Measurements from ENCODE around the gene STARD3NL.

- TF ChIP-seq ZFP3 (CRISPR knock-in tag; IDR thresholded peaks at IDR 0.05) (no peak), PPARA (CRISPR knock-in tag; IDR thresholded peaks at IDR 0.05; ENCODE audit: borderline replicate concordance) (no peak), CSDC2 (CRISPR knock-in tag; IDR thresholded peaks at IDR 0.05) (no peak), CSRNP3 (CRISPR knock-in tag; IDR thresholded peaks at IDR 0.05) (no peak), ISL1 (CRISPR knock-in tag; IDR thresholded peaks at IDR 0.05) (no peak), BACH2 (CRISPR knock-in tag; IDR thresholded peaks at IDR 0.05; ENCODE audit: borderline replicate concordance) (no peak), TOX (CRISPR knock-in tag; IDR thresholded peaks at IDR 0.05; ENCODE audit: borderline replicate concordance) (no peak), ZFP30 (CRISPR knock-in tag; IDR thresholded peaks at IDR 0.05) (no peak)
- TF ChIP-seq, protein P1, sequence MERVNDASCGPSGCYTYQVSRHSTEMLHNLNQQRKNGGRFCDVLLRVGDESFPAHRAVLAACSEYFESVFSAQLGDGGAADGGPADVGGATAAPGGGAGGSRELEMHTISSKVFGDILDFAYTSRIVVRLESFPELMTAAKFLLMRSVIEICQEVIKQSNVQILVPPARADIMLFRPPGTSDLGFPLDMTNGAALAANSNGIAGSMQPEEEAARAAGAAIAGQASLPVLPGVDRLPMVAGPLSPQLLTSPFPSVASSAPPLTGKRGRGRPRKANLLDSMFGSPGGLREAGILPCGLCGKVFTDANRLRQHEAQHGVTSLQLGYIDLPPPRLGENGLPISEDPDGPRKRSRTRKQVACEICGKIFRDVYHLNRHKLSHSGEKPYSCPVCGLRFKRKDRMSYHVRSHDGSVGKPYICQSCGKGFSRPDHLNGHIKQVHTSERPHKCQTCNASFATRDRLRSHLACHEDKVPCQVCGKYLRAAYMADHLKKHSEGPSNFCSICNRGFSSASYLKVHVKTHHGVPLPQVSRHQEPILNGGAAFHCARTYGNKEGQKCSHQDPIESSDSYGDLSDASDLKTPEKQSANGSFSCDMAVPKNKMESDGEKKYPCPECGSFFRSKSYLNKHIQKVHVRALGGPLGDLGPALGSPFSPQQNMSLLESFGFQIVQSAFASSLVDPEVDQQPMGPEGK (CRISPR knock-in tag; IDR thresholded peaks at IDR 0.05; ENCODE audit: borderline replicate concordance), result no peak
- TF ChIP-seq, protein P2, sequence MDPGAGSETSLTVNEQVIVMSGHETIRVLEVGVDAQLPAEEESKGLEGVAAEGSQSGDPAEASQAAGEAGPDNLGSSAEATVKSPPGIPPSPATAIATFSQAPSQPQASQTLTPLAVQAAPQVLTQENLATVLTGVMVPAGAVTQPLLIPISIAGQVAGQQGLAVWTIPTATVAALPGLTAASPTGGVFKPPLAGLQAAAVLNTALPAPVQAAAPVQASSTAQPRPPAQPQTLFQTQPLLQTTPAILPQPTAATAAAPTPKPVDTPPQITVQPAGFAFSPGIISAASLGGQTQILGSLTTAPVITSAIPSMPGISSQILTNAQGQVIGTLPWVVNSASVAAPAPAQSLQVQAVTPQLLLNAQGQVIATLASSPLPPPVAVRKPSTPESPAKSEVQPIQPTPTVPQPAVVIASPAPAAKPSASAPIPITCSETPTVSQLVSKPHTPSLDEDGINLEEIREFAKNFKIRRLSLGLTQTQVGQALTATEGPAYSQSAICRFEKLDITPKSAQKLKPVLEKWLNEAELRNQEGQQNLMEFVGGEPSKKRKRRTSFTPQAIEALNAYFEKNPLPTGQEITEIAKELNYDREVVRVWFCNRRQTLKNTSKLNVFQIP (CRISPR knock-in tag; IDR thresholded peaks at IDR 0.05; ENCODE audit: borderline replicate concordance, low read depth), result no peak
- TF ChIP-seq, protein P3, sequence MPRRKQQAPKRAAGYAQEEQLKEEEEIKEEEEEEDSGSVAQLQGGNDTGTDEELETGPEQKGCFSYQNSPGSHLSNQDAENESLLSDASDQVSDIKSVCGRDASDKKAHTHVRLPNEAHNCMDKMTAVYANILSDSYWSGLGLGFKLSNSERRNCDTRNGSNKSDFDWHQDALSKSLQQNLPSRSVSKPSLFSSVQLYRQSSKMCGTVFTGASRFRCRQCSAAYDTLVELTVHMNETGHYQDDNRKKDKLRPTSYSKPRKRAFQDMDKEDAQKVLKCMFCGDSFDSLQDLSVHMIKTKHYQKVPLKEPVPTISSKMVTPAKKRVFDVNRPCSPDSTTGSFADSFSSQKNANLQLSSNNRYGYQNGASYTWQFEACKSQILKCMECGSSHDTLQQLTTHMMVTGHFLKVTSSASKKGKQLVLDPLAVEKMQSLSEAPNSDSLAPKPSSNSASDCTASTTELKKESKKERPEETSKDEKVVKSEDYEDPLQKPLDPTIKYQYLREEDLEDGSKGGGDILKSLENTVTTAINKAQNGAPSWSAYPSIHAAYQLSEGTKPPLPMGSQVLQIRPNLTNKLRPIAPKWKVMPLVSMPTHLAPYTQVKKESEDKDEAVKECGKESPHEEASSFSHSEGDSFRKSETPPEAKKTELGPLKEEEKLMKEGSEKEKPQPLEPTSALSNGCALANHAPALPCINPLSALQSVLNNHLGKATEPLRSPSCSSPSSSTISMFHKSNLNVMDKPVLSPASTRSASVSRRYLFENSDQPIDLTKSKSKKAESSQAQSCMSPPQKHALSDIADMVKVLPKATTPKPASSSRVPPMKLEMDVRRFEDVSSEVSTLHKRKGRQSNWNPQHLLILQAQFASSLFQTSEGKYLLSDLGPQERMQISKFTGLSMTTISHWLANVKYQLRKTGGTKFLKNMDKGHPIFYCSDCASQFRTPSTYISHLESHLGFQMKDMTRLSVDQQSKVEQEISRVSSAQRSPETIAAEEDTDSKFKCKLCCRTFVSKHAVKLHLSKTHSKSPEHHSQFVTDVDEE (CRISPR knock-in tag; IDR thresholded peaks at IDR 0.05), result no peak
Observed at GRCh38 chr7:38192327-38192726, 14.3 kb downstream of the STARD3NL start.

Measured in SK-N-SH treated with all-trans-retinoic acid at 6 μM for 48 hours (cell line).